GM10266 (cell line): ENCODE results near the gene PIAS3.

Experiments
- DNase-seq: peaks from one replicate; pipeline ENCODE4 v3.0.0; 2012; ENCODE audit errors: extremely low spot score
- TF ChIP-seq, protein P1 (sequence below): IDR thresholded peaks from 2 replicates; pipeline ENCODE4 v1.5.1; 2012; ENCODE audit warnings: mild to moderate bottlenecking, low read depth; ENCODE audit not compliant: control insufficient read depth, insufficient read depth; ENCODE audit errors: missing control alignments

PIAS3 gene

DNA sequence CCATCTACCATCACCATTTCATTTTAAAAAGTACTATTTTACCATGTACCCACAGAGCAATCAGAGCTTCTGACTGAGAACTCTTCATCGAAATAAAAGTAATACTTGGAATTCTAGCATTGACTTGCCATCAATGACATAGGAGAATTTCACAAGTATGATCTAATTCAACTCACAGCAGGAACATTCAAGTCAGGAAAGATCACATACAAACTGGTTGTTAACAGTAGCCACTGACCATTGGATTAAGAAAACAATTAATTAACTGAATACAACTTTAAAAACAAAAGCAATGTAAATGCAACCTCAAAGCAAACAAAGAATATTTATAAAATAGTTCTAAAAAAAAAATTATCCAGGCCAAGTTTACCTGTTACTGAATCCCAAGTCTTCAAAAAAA is 53.8 kb downstream of the PIAS3 start:
- TF ChIP-seq, protein P1, sequence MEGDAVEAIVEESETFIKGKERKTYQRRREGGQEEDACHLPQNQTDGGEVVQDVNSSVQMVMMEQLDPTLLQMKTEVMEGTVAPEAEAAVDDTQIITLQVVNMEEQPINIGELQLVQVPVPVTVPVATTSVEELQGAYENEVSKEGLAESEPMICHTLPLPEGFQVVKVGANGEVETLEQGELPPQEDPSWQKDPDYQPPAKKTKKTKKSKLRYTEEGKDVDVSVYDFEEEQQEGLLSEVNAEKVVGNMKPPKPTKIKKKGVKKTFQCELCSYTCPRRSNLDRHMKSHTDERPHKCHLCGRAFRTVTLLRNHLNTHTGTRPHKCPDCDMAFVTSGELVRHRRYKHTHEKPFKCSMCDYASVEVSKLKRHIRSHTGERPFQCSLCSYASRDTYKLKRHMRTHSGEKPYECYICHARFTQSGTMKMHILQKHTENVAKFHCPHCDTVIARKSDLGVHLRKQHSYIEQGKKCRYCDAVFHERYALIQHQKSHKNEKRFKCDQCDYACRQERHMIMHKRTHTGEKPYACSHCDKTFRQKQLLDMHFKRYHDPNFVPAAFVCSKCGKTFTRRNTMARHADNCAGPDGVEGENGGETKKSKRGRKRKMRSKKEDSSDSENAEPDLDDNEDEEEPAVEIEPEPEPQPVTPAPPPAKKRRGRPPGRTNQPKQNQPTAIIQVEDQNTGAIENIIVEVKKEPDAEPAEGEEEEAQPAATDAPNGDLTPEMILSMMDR = no peak
- DNase-seq = no peak

DNA sequence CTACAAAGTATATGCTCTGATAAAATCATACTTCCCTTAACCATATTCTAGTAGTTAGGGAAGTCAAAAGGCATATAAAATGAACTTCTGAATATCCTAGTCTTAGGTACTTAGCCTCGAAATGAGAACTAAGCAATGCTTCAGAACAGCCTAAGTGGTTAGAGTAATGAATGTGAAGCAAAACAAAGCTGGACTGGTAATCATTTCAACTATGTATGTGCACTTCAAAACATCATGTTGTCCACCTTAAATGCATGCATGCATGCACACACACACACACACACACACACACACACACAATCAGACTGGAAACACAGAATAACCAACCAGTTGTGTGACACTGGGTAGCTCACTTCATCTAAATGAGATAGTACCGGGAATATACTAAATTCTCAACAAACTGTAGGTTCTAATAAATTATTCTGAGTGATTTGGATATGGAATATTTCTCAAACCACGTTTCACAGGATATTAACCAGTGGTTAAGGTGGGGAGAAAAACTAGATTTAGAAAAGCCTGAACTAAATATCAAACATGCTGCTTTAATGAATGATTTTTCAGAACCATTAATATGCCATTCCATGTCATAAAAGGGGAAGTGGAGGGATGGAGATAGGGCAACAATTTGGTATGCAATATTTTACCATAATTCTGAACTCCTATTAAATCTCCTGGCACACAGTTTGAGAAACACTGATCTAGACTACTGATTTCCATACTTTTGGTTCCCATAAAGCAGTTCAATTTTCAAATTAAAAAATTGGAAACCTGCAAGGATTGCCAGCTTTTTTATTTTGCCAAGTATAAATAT is 54.4 kb downstream of the PIAS3 start:
- TF ChIP-seq, protein P1 = no peak
- DNase-seq = no peak

DNA sequence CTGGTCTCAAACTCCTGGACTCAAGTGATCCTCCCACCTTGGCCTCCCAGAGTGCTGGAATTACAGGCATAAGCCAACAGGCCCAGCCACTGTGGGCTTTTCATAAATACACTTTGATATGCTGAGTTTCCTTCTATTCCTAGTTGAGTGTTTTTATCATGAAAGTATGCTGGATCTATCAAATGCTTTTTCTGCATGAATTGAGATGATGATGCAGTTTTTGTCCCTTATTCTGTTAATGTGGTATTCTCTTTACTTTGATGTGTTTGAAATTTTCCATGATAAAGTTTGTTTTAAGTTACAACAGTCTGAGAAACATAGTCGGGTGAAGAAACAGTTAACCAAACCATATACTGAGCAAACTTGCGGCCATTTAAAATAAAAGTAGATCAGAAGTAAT is 59.1 kb downstream of the PIAS3 start:
- TF ChIP-seq, protein P1 = no peak
- DNase-seq = no peak
